ENCODE results near the gene GRIN3B.

GRIN3B gene

GRCh38 chr19:958967-959855 lies 41.0 kb upstream of the GRIN3B start:
- TF ChIP-seq POLR2A (IDR thresholded peaks at IDR 0.05; ENCODE audit: low read depth, low read length): no peak
- DNase-seq (ENCODE audit: insufficient read length, low spot score): peak; percentile 69
- peak; percentile 41 for FAIRE-seq

- FAIRE-seq (no peak), DNase-seq (ENCODE audit: insufficient read length, low spot score) (no peak)
- TF ChIP-seq POLR2A (IDR thresholded peaks at IDR 0.05; ENCODE audit: low read depth, low read length): no peak
Observed at GRCh38 chr19:960020-960419, 40.2 kb upstream of the GRIN3B start.

DNA sequence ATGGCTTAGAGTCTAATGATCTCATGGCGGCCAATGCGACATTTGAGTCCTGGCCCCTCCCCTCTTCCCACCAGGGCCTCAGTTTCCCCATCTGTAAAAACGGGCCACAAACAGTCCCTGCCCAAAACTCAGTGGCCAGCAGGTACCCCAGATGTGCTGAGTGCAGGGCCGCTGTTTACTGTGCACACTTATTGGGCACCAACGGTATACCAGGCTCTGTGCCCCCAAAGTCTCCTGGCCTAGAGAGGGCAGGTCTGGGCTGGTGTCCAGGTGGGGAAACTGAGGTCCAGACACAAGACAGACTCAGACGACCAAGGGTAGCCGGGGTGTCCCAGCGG lies 39.6 kb upstream of the GRIN3B start:
- TF ChIP-seq POLR2A (IDR thresholded peaks at IDR 0.05; ENCODE audit: low read depth, low read length): no peak
- no peak for FAIRE-seq

DNA sequence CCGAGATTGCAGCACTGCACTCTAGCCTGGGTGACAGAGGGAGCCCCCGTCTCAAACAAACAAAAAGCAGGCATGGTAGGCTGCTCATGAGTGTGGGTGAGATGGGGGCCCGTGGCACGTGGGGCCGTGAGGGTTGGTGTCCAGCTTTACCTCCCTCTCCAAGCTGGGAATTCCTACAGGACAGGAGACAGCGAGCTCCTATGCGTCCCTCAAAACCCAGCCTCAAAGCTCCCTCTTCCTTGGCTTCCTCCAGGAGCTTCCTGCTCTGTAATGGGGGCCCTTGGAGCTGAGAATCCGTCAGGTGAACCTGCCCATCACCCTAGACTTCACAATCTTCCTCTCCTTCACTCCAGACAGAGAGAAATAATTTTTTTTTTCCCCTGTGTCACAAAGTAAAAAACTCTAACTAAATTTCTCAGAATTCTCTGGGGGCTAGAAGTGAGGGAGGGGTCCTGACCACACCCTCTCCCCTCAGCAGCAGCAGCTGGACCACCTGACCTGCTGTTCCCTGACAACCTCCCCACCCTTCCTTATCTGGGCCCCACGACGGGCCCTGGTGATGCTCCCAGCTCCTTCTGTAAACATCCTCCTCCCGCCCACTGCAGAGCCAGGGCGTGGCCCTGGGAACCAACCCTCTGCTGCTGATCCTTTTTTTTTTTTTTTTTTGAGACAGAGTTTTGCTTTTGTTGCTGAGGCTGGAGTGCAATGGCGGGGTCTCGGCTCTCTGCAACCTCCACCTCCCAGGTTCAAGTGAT lies 38.2 kb upstream of the GRIN3B start:
- no peak for FAIRE-seq
- no peak for TF ChIP-seq POLR2A (IDR thresholded peaks at IDR 0.05; ENCODE audit: low read depth, low read length)
- peak; percentile 71 for DNase-seq (ENCODE audit: insufficient read length, low spot score)

More for the DNA sequence above, 39.6 kb upstream of the GRIN3B start:
- DNase-seq (ENCODE audit: insufficient read length, low spot score): no peak

DNA sequence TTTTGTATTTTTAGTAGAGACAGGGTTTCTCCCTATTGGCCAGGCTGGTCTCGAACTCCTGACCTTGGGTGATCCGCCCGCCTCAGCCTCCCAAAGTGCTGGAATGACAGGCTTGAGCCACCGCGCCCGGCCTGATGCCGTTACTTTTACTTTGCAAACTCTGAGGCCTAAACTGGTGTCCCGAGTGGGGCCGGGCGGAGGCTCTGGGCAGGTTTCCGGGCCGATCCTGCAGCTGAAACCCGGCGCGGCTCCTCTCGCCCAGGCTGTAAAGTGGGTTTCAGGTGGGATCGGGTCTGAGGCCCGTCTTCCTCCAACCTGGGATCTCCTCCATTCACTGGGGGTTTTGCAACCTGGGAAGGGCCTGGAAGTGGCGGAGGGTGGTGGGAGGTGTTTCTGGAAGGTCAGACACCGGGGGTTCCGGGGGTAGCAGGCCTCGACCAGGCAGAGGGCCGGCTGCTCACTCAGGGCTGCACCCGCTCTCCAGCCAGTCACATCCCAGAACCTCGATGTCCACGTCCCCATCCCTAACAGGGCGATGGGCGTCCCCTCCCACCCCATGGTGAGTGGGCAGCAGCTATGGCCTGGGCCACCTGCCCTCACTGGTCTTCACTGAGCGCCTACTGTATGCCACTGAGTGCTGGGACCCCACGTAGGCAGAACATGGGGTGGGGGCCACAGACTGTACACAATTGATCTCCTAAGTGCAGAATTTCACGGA lies 37.4 kb upstream of the GRIN3B start:
- TF ChIP-seq POLR2A (IDR thresholded peaks at IDR 0.05; ENCODE audit: low read depth, low read length): no peak
- DNase-seq (ENCODE audit: insufficient read length, low spot score) (no peak), FAIRE-seq (no peak)

DNA sequence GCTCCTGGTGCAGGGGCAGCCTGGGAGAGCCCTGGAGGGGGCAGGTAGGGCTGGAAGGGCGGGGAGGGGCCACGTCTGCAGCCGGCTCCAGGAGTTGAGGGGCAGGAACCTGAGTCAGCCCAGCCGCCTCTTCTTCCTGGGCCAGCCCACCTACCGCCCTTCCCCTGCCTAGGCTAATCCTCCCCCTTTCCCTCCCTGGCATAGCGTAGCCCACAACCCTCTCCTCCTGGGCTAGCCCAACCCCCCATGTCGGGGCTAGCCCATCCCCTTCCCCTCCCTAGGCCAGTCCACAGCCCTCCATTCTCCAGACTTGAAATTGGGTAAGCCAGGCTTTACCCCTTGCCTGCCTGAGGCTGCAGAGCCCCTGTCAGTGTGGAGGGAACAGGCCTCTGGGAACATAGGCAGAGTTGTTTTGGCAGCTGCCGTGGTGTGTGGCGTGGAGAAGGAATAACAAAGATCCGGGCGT lies 36.7 kb upstream of the GRIN3B start:
- no peak for FAIRE-seq
- no peak for TF ChIP-seq POLR2A (IDR thresholded peaks at IDR 0.05; ENCODE audit: low read depth, low read length)

DNA sequence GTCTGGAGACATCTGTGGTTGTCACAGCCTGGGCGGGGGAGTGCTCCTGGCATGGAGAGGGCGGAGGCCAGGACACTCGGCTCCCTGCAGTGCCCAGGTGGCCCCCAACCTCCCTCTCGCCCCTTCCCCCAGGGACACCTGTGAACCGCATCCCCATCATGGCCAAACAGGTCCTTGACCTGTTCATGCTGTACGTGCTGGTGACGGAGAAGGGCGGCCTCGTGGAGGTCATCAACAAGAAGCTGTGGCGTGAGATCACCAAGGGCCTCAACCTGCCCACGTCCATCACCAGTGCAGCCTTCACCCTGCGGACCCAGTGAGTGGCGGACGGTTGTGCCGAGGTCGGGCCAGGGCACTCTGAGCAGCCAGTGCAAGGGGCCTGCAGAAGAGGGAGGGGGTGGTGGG lies 36.1 kb upstream of the GRIN3B start:
- FAIRE-seq (no peak), DNase-seq (ENCODE audit: insufficient read length, low spot score) (no peak)
- no peak for TF ChIP-seq POLR2A (IDR thresholded peaks at IDR 0.05; ENCODE audit: low read depth, low read length)

More for the DNA sequence above, 36.7 kb upstream of the GRIN3B start:
- DNase-seq (ENCODE audit: insufficient read length, low spot score): no peak

DNA sequence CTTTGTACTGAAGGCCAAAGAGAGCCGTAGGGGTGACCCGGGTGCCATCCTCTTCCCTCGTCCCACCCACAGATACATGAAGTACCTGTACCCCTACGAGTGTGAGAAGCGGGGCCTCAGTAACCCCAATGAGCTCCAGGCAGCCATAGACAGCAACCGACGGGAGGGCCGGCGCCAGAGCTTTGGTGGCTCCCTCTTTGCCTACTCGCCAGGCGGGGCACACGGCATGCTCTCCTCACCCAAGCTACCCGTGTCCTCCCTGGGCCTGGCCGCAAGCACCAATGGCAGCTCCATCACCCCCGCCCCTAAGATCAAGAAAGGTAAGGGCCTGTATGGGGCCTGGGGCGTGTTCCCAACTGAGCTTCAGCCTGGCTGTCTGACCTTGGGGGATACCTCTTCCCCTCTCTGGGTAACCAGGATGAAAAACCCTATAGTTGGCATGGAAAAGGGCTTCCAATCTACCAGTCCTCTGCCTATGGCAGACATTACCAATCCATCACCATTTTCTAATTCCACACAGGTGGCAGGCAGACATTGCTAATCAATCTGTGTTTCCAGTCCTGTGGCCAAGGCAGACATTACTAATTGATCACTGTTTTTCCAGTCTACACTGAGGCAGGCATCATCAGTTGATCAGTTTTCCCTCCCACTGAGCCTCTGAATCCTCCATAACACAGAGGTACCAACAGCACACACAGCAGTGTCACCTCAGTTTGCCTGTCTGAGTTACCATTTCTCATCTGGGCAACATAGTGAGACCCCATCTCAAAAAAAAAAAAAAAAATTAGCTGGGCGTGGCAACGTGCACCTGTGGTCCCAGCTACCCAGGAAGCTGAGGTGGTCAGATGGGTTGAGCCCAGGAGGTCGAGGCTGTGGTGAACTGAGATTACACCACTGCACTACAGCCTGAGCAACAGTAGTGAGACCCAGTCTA lies 35.2 kb upstream of the GRIN3B start:
- FAIRE-seq (no peak), DNase-seq (ENCODE audit: insufficient read length, low spot score) (no peak)
- TF ChIP-seq POLR2A (IDR thresholded peaks at IDR 0.05; ENCODE audit: low read depth, low read length): no peak

DNA sequence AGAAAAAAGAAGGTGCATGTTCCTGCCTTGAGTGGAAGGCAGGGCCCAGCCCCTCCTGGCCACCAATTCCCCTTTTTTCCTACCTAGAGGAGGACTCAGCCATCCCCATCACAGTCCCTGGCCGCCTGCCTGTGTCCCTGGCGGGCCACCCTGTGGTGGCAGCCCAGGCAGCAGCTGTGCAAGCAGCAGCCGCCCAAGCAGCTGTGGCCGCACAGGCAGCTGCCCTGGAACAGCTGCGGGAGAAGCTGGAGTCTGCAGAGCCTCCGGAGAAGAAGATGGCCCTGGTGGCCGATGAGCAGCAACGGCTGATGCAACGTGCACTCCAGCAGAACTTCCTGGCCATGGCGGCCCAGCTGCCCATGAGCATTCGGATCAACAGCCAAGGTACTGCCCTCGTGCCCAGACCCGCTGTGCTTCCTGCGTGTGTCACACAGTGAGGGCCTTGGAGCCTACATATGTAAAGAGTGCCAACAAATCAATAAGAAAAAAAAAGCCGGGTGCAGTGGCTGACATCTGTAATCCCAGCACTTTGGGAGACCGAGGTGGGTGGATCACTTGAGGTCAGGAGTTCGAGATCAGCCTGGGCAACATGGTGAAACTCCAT lies 33.6 kb upstream of the GRIN3B start:
- DNase-seq (ENCODE audit: insufficient read length, low spot score): no peak
- FAIRE-seq: no peak
- no peak for TF ChIP-seq POLR2A (IDR thresholded peaks at IDR 0.05; ENCODE audit: low read depth, low read length)

- no peak for TF ChIP-seq POLR2A (IDR thresholded peaks at IDR 0.05; ENCODE audit: low read depth, low read length)
- FAIRE-seq: no peak
- no peak for DNase-seq (ENCODE audit: insufficient read length, low spot score)
Observed at GRCh38 chr19:970695-971094, 29.5 kb upstream of the GRIN3B start.

GRCh38 chr19:971795-972194 lies 28.4 kb upstream of the GRIN3B start:
- DNase-seq (ENCODE audit: insufficient read length, low spot score) (no peak), FAIRE-seq (no peak)
- no peak for TF ChIP-seq POLR2A (IDR thresholded peaks at IDR 0.05; ENCODE audit: low read depth, low read length)

GRCh38 chr19:972281-972680 lies 27.9 kb upstream of the GRIN3B start:
- no peak for DNase-seq (ENCODE audit: insufficient read length, low spot score)
- FAIRE-seq: no peak
- no peak for TF ChIP-seq POLR2A (IDR thresholded peaks at IDR 0.05; ENCODE audit: low read depth, low read length)

Measured in H54 (cell line).